ENCODE measurements around the gene TUBA1A.
A peak's percentile ranks its signal among the peaks of the same experiment; 100 is the strongest.

TUBA1A gene

GRCh38 chr12:49230176-49230804, 41.4 kb upstream of the TUBA1A start:
- H3K27ac ChIP-seq: no peak overlapping the region
- TF ChIP-seq, protein P1, sequence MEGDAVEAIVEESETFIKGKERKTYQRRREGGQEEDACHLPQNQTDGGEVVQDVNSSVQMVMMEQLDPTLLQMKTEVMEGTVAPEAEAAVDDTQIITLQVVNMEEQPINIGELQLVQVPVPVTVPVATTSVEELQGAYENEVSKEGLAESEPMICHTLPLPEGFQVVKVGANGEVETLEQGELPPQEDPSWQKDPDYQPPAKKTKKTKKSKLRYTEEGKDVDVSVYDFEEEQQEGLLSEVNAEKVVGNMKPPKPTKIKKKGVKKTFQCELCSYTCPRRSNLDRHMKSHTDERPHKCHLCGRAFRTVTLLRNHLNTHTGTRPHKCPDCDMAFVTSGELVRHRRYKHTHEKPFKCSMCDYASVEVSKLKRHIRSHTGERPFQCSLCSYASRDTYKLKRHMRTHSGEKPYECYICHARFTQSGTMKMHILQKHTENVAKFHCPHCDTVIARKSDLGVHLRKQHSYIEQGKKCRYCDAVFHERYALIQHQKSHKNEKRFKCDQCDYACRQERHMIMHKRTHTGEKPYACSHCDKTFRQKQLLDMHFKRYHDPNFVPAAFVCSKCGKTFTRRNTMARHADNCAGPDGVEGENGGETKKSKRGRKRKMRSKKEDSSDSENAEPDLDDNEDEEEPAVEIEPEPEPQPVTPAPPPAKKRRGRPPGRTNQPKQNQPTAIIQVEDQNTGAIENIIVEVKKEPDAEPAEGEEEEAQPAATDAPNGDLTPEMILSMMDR (conservative IDR thresholded peaks at IDR 0.05): no peak

GRCh38 chr12:49228653-49229052, 39.8 kb upstream of the TUBA1A start:
- TF ChIP-seq, protein P1 (conservative IDR thresholded peaks at IDR 0.05): no peak
- peak overlapping the region; percentile 41 for H3K27ac ChIP-seq

GRCh38 chr12:49227713-49228112, 38.8 kb upstream of the TUBA1A start:
- TF ChIP-seq, protein P1 (conservative IDR thresholded peaks at IDR 0.05): no peak
- peak overlapping the region; percentile 41 for H3K27ac ChIP-seq

DNA sequence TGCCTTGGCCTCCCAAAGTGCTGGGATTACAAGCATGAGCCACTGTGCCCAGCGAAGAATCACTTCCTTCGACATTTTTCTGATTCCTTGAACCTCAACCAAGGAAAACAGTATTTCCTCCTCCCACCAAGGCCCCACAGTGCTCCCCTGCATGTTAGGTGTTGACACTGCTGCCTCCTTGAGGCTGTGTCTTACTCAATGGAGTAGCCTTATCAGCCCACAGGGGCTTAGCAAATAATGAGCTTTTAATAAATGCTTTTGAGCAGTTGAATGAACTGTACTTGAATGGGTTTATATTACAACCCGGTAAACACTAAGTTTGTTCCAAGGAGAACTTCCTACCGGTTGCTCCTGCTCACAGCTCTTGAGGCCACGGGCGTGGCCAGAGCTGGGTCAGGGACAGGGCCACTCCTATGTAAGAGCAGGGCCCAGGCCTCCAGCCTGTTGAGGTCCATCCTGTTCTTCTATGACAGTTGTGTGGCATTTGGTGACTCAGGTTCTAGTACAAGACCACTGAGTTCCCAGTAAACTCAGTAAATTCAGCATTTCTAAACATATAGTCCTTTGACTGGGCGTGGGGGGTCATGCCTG, 36.8 kb upstream of the TUBA1A start:
- TF ChIP-seq, protein P1 (conservative IDR thresholded peaks at IDR 0.05): no peak
- H3K27ac ChIP-seq: no peak overlapping the region

DNA sequence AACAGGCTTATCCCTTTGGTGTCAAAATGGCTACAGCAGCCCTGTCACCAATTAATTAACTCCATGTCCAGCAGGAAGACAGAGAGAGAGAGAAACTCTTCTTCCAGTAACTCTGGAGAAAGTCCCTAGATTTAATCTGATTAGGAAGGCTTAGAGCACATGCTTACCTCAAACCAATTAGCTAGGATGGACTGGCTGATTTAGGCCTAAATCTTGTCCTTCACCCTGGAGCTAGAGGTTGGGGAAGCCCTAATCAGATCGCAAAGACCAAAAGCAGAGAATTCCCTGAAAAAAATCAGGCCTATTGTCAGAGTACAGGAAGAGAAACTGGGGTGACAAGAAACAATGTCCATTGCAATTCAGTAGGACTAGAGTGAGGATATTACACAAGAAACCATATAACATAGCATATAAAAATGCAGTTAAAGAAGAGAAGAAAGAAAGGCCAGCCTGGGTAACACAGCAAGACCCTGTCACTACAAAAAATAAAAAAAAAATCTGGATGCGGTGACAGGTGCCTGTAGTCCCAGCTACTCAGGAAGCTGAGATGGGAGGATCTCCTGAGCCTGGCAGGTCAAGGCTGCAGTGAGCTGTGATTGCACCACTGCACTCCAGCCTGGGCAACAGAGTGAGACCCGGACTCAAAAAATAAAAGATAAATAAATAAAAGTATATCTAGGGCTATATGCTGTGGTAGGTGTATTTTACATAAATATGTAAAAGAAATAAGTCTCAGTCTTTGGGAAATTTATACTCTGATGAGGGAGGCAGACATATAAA, 34.9 kb upstream of the TUBA1A start:
- H3K27ac ChIP-seq: no peak overlapping the region

GRCh38 chr12:49223122-49223521, 34.2 kb upstream of the TUBA1A start:
- no peak overlapping the region for H3K27ac ChIP-seq
- TF ChIP-seq, protein P1 (conservative IDR thresholded peaks at IDR 0.05): no peak

More for the DNA sequence above, 34.9 kb upstream of the TUBA1A start:
- TF ChIP-seq, protein P1 (conservative IDR thresholded peaks at IDR 0.05): no peak

DNA sequence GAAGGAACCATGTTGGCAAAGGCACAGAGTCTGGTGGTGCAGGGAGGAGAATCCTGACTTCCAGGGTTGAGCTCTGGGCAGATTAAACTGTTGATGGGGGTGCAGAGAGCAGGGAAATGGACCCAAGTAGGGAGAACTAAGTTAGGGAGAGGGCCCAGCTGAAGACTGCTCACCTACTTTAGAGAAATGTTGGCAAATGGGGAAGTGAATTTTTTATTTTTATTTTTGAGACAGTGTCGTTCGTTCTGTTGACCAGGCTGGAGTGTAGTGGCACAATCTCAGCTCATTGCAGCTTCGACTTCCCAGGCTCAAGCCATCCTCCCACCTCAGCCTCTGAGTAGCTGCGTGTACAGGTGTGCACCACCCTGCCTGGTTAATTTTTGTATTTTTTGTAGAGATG, 32.1 kb upstream of the TUBA1A start:
- H3K27ac ChIP-seq: no peak overlapping the region
- TF ChIP-seq, protein P1 (conservative IDR thresholded peaks at IDR 0.05): no peak

All from VCaP (cell line).